HS-5 (cell line): Measurements from ENCODE around the gene CCDC85A.
A peak's percentile ranks its signal among the peaks of the same experiment; 100 is the strongest.

Experiments used
- DNase-seq: peaks from one replicate; pipeline ENCODE4 v3.0.0-alpha.2; 2012; ENCODE audit warnings: low read depth

CCDC85A gene

GRCh38 chr2:56240210-56240609, 56.4 kb downstream of the CCDC85A start:
- no peak for DNase-seq

GRCh38 chr2:56244506-56244905, 60.7 kb downstream of the CCDC85A start:
- DNase-seq, result no peak

- no peak for DNase-seq
Measured at GRCh38 chr2:56244911-56245530, 61.2 kb downstream of the CCDC85A start.

GRCh38 chr2:56248965-56249742, 65.4 kb downstream of the CCDC85A start:
- DNase-seq, result no peak

- no peak for DNase-seq
Measured at GRCh38 chr2:56250153-56250729, 66.5 kb downstream of the CCDC85A start.

- no peak for DNase-seq
Measured at GRCh38 chr2:56260415-56260814, 76.6 kb downstream of the CCDC85A start.

- DNase-seq, result no peak
Measured at GRCh38 chr2:56262241-56262640, 78.5 kb downstream of the CCDC85A start.

- no peak for DNase-seq
Measured at GRCh38 chr2:56263876-56264275, 80.1 kb downstream of the CCDC85A start.

GRCh38 chr2:56266761-56267414, 83.1 kb downstream of the CCDC85A start:
- DNase-seq, result no peak

- DNase-seq, result no peak
Measured at GRCh38 chr2:56267415-56267788, 83.6 kb downstream of the CCDC85A start.

GRCh38 chr2:56268856-56269255, 85.1 kb downstream of the CCDC85A start:
- no peak for DNase-seq

- DNase-seq, result no peak
Measured at GRCh38 chr2:56271275-56271674, 87.5 kb downstream of the CCDC85A start.

GRCh38 chr2:56285224-56285623, 101.4 kb downstream of the CCDC85A start:
- no peak for DNase-seq

GRCh38 chr2:56286936-56287335, 103.1 kb downstream of the CCDC85A start:
- no peak for DNase-seq

GRCh38 chr2:56287508-56287907, 103.7 kb downstream of the CCDC85A start:
- DNase-seq, result no peak

GRCh38 chr2:56287974-56288373, 104.2 kb downstream of the CCDC85A start:
- DNase-seq, result peak; percentile 54

GRCh38 chr2:56288838-56289580, 105.2 kb downstream of the CCDC85A start:
- DNase-seq, result no peak

GRCh38 chr2:56291711-56292110, 107.9 kb downstream of the CCDC85A start:
- DNase-seq, result no peak

- no peak for DNase-seq
Measured at GRCh38 chr2:56292951-56293350, 109.2 kb downstream of the CCDC85A start.

GRCh38 chr2:56295666-56296065, 111.9 kb downstream of the CCDC85A start:
- DNase-seq, result no peak

- no peak for DNase-seq
Measured at GRCh38 chr2:56297671-56298070, 113.9 kb downstream of the CCDC85A start.

GRCh38 chr2:56299171-56299691, 115.4 kb downstream of the CCDC85A start:
- DNase-seq, result no peak
